Fibroblast of skin of right biceps (primary cell): Measurements from ENCODE around the gene RAD23B.
"Not testable (repeated sequence)": the region's sequence is repeated elsewhere in the genome, so short reads cannot be mapped to it uniquely, and the experiment has no call there.

Source experiments
- DNase-seq: peaks from one replicate; pipeline ENCODE4 v3.0.0-alpha.2; 2013

RAD23B gene

DNA sequence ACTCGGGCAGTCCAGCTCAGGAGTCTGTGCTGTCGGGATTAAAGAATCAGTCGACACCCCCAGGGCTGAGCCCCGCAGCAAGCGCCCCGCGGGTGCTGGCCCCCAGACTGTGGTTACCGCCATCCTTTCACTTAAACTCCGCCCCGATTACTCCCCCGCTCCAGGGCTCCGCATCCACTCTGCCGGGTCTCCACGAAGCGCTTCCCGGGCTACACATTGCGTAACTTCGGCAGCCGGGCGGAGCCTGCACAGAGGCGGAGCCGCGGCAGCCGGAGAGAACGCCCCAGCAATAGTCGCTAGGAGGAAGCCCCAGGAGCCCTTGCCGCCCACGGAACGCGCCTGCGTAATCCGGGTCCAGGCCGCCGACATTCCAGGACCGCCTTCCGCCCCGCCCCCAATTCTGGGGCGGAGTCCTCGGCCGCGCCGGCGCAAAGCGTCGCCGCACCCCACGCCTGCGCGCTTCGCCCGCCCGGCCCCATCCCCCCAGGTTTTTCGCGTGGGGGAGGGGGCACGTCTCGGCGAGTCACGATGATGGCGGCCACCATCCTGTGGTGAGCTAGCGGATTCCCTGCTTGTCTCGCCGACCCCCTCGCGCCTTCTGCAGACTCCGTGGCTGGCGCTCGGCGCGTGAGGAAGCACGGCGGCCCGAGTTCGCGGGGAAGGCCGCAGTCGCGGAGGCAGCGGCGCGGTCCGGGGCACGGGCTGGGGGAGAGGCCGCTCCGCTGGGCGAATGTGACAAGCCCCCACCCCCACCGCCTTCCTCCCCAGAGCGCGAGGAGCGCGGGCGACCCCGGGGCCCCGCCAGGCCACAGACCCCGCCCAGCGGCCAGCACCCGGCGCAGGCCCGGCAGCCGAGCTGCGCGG is at the start of gene RAD23B:
RAD23B (plus strand) TSS at position 521 of the 864 bp plus-strand sequence. CDS start 351 bp downstream, outside the sequence.
- DNase-seq: peak; percentile 99

DNA sequence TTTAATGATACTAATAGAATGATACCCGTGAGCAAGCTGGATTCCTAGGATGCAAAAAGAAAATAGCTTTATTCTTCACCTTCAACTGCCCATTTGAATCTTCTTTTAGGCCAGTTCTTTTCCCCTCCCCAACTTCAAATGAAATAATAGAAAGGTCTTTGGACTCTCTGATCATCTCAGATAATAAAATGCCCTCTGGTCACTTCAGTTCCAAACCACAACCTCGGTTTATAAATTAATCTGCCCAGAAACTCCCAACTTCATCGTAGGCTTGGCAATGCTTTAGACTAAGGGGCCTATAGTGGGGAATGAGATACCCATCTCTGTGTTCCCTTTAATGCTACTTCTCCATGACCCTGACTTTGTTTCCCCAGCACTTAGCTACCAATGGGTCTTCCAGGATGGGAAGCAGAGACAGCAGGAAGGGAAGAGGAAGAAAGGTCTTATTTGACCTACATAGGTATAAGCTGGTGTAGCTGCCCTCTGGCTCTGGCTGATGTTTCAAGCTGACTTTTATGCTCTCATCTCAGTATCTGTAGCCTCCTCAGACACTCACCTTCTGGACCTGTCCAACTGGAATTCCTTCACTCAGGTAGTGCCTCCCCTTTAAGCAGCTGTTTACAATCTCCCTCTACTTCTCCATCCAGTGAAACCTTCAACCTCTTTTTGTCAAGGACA is 47.2 kb upstream of the RAD23B start:
- no peak for DNase-seq

DNA sequence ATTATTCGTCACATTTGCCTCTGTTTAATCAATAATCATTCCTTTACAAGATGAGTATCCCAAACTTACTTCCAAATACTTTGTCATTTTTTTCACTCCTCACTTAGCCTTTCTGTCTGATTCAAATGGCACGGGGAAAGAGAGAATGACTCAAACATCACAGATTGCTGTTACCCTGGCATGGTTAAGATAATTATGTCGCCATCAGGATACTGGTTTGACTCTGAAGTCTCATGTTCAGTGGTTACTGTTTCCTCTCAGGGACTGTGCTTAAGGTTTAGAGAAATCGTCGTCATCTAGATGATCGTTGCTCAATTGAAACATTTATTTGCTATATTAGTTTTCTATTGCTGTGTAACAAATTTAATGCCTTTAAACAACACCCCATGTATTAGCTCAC is 45.2 kb upstream of the RAD23B start:
- no peak for DNase-seq

DNA sequence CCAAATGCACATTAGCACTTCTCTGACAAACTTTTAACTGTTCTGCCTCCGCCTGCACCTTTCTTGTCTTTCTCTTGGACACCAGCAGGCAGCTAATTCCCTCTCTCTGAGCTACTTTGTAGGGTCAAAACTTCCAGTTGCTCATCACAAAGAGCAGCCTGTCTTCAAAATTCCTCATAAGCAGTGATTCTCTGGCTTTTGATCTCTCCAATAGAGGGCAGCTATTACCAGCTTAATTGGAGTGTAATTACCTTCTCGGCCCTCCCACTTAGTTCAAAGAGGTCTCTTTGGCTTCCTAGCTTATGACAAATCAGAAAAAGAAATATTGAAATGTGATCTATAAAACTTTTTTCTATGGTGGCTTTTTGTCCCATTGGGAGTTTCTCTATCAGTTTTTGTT is 43.6 kb upstream of the RAD23B start:
- peak; percentile 39 for DNase-seq

DNA sequence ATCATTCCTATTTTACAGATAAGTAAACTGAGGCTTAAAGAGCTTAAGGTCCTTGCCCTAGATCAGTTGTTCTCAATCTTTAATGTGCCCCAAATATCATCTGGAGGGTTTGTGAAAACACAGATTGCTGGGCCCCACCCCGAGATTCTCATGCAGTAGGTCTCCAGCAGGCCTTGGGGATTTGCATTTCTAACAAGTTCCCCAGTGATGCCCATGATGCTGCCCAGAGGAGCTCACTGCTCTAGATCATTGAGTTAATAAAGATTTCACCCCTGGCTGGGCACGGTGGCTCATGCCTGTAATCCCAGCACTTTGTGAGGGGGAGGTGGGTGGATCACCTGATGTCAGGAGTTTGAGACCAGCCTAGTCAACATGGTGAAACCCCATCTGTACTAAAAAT is 42.8 kb upstream of the RAD23B start:
- no peak for DNase-seq

DNA sequence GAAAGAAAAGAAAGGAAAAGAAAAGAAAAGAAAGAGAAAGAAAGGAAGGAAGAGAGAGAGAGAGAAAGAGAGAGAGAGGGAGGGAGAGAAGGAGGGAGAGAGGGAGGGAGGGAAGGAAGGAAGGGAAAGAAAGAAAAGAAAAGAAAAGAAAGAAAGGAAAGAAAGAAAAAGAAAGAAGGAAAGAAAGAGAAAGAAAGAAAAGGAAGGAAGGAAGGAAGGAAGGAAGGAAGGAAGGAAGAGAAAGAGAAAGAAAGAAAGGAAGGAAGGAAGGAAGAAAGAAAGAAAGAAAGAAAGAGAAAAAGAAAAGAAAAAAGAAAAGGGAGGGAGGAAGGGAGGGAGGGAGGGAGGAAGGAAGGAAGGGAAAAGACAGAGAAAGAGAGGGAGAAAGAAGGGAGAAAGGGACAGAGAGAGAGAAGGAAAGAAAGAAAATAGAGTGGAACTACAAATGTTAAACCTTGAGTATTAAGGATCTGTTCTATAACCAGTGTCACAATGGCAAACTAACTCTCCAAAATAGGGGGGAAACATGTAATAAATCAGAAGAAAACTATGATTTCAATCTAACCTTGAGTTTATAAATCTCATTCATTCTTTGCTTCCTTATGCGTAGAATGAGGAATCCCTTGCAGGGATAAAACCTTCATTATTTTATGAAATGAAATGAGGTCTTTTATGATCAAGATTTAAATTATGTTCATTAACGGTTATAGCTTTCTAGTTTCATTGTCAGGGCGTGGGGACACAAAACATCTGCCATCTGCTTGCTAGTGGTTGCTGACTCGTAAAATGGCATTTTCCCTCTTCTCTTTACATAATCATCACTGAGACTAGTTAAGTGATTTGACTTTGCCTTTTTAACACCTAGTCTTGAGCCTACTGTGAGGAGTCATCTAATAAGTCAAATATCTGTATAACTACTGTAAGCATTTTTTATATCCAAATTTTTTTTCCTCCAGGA is 40.7 kb upstream of the RAD23B start:
- DNase-seq: peak; percentile 47

DNA sequence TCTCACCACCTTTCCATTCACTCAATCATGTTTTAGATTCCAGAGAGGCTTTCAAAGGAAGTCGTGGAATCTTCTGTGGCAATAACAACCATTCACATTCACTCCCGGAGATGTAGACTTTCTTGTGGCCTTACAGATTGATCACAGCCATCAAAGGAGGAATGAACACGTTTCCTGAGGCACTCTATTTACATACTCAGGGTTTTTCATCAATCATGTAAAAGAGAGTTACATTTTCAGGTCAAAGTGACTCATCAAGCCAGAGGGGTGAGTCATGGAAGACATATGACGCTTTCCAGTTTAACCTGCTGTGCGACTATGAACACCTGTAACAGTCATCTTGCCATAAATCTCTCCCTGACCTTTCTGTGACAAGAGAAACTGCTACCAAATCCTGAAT is 39.3 kb upstream of the RAD23B start:
- peak; percentile 85 for DNase-seq

DNA sequence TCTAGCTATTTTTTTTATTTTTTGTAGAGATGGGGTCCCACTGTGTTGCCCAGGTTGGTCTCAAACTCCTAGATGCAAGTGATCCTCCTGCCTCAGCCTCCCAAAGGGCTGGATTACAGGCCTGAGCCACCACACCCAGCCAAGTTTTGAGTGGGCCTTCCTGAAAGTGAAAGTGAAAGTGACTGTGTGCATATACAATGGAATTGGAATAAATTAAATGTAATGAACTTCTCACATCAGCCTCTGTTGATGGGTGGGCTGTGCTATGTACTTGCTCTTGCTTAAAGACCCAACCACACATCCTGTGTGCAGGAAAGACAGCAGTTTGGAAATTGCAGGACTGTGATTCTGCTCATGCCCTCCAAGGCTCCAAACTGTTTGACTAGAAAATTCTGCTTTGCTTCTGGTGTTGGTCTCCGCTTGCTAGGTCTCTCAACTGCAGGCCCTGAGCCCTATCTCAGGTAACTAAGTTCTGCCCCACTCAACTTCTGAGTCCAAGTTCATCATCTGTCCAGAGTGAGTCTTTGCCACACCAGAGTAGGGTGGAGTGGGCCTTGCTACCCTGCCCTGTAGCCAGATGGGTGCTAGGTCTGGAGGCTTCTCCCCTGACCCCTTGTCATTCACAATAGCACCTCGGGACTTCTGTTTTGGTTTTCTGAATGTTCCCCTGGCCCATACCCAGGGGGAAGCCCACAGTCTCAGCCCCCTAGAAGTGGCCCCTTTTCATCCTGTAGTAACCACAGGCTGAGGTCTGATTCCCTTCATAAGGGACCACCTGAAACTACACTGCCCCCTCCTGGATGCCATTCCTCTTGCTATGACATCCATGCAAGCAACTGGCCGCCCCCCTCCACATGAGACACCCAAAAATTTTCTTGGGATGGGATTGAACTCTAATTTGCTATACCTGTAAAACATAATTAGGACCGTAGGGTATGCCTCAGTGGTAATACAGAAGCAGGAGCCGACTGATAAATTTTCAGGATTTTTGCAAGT is 36.5 kb upstream of the RAD23B start:
- no peak for DNase-seq

DNA sequence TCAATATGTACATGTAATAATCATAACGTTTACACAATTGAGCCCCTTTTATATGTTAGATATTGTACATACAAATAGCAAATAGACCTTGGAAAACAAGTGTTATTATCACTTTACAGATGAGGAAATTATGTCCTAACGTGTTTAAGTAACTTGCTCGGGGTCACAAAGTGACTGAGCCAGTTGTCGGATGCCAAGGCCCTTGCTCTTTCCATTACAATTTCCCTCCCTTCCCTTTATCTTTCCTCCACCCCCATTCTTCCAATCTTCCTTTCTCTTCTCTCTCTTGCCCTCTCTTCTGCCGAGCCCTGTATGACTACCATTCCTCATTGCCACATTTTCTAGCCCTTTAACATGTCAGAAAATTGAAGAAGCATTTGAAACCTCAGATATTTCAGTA is 34.4 kb upstream of the RAD23B start:
- DNase-seq: no peak

DNA sequence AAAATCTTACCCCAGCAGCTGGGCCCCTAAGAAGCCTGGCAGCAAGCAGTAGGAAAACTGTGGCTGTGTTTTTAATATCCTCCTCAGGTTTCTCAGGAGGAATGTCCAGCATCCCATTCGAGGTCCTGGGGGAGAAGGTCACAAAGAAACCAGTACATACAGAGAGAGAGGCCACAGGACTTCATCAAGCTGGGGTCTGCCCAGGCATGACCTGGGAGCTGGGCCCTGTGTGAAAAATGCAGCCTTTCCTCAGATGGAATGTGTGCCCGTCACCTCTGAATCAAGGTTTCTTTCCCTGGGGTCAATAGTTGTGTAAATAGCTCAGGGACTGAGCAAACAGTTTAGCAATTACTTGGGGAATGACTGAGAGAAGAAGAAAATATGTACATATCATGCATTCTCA is 33.9 kb upstream of the RAD23B start:
- no peak for DNase-seq

DNA sequence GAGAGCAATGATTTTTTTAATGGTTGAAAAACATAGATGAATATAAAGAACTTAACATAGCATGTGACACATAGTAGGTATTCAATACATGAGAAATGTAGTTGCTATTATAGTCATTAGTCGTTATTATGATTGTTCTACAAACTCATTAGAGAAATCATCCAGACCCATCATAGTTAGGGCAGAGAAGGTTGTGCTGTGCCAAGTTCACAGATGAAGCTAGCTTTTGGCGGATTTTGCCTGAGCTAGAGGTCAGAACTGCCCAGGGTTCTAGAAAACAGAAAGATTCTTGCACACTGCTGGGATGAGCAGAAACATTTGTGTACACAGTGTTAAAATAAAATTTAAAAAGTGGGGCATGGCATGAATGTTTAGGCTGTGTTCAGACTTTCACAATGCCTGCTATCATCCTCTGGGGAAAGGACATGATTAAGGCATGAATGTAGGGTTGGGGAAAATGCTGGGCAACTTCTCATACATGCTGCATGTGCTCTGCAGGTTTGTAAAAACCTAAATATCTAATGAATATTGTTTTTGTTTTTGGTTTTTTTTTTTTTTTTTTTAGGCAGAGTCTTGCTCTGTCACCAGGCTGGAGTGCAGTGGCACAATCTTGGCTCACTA is 33.3 kb upstream of the RAD23B start:
- DNase-seq: no peak

DNA sequence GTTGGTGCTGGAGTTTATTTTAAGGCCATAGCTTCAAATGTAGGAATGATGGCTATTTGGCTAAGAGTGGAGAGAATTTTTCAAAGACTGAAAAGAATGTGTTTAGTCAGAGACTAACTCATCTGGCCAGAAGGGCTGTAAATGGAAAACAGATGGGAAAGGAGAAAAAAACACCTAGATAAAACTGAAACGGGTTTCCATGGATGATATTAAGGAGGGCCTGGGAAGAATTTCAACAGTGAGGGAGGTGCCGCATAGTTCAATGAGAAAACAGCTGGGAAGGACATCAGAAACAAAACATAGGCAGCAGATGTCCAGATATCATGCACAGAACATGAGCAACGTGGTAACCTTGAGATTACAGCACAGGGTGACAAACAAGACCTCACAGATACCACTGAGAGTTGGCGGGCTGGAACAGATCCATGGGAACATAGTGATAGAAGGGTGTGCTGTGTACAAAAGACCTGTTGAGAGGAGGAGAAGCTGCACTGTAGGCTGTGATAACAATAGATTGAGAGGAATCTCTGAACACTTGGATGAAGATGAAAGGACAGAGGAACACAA is 31.2 kb upstream of the RAD23B start:
- DNase-seq: peak; percentile 94

DNA sequence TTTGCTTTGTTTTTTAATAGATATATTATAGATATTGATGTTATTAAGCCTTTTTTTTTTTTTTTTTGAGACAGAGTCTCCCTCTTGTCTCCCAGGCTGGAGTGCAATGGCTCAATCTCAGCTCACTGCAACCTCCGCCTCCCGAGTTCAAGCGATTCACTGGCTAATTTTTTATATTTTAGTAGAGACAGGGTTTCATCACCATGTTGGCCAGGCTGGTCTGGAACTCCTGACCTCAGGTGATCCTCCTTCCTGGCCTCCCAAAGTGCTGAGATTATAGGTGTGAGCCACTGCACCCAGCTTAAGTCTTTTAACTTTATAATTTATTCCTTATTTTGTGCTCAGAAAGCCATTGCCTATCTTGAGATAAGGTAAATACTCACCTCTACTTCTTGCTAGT is 24.2 kb upstream of the RAD23B start:
- no peak for DNase-seq

DNA sequence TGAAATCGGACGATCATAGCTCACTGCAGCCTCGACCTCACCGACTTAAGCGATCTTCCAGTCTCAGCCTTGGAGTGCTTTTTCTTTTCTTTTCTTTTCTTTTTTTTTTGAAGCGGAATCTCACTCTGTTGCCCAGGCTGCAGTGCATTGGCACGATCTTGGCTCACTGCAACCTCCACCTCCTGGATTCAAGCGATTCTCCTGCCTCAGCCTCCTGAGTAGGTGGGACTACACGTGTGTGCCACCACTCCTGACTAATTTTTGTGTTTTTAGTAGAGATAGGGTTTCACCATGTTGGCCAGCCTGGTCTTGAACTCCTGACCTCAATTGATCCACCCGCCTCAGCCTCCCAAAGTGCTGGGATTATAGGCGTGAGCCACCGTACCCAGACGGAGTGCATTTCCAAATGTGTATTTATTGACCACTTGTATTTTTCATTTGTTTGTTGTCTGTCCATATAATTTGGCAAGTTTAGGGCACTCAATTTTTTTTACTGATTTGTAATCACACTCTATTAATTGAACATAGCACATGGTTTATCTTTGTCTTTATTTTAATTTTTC is 23.2 kb upstream of the RAD23B start:
- DNase-seq: not testable (repeated sequence)

DNA sequence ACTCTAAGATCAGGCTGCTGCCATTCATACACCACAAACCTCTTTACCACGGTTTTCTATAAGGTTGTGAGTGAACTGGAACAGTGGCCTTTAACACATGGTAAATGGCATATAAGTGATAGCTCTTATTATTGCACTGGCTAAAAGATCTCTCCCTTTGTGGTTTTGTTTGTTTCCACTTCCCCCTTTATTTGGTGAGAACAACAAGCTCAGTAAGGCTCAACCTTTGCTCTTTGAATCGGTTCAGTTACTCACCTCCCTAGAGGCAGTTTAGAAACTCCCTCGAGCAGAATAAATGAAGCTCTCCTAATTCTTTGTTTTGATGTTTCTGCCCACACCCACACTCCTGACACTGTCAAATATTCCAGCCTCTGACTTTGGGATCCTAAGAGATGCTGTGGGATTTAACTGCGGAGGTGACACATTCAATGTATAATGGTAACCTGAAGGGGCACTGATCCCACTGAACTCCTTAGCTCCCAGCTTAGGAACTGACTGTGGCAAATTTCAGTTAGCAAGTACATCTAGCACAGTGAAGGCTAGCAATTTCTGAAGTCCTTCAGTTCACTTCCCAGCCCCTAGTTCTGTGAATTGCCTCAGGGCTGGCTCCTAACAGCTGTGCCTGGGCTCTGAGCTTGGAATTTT is 22.5 kb upstream of the RAD23B start:
- no peak for DNase-seq

DNA sequence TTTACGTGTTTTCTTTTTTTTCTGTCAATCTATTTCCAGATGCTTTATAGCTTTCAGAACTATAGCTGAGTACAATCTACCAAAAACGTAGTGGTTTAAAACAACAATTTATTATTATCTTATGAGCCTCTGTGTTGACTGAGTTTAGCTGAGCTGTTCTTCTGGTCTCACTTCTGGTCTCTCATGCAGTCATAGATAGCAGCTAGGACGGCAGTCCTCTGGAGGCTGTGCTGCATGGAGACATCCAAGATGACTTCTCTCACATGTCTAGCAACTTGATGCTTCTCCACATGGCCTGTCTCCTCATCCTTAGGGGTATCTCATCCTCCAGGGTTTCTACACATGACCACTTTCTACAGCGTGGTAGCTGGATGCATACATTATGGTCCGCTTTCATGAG is 22.0 kb upstream of the RAD23B start:
- DNase-seq: no peak

DNA sequence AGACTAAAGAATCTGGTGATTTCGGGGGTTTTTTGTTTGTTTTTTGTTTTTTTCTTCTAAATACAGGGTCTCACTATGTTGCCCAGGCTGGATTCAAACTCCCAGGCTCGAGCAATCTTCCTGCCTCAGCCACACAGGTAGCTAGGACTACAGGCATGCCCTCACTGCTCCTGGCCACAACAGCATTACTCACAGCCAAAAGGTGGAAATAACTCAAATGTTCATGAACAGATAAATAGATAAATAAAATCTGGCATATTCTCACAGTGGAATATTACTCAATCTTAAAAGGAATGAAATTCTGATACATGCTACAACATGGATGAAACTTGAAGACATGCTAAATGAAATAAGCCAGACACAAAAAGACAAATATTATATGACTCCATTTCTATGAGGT is 19.8 kb upstream of the RAD23B start:
- DNase-seq: no peak

DNA sequence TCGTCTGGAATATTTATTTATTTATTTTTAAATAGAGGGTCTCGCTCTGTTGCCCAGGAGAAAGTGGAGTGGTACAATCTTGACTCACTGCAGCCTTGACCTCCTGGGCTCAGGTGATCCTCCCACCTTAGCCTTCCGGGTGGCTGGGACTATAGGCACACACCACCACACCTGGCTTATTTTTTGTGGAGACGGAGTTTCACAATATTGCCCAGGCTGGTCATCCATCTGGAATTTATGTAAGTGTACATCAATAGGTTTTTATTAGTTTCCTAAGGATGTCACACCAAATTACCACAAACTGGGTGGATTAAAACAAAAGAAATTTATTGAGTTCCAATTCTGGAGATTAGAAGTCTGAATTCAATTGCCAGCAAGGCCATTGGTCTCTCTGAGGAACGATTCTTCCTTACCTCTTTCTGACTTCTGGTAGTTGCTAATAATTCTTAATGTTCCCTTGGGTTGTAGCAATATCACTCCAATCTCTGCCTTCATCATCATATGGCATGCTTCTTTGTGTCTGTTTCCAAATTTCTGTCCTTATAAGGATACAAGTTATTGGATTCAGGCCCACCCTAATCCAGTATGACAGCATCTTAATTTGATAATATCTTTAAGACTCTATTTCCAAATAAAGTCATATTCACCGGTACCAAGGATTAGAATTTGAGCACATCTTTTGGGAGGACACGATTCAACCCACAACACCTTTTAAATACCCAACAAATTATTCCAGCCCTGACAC is 16.3 kb upstream of the RAD23B start:
- peak; percentile 50 for DNase-seq

DNA sequence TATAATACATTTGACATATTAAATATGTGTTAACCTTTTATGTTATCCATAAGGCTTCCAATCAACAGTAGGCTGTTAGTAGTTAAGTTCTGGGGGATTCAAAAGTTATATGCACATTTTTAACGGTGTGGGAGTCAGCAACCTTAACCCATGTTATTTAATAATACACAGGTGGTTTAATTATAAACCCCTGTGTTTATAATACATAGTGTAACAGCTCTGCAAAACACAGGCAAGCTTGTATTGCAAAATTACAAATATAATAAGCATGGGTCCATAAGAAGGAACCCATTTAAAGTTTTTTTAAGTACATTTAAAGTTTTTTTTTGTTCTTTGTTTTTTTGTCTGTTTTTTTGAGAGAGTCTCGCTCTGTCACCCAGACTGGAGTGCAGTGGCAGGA is 14.5 kb upstream of the RAD23B start:
- DNase-seq: no peak
